ENCODE data around the gene ZNF436.

The ZNF436 gene

DNA sequence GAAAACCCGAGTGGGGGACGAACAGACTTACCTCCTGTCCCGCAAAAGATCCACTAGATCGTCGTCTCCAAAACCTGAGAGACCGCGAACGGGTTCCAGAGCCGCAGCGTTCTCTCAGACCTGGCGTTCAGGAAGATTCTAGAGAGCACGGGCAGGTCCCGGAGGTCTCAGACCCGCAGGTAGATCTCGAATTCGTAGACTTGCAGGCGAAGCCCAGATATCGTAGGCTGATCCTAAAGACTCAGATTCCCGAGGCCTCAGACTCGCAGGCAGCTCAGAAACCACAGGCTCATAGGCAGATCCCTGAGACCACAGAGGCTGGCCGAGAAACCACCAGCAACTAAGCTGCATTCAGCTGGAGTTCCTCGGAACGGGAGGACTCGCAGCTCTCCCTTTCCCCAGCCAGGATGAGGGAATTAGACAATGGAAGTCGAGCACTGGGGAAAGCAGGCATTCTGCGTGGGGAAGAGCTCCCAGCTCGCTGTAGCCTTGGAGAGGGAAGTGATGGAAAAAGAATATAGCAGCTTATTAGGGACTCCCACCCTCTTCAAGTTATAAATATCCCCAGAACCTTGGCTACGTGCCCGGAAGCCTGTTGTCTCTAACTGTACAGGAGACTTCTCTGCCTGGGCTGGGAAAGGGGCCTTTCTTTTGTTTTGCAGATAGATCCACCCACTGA lies at the start of gene ZNF436:
Gene ZNF436, minus strand, starts transcription at position 502 of the 679 bp plus-strand sequence. CDS start 1,831 bp downstream, outside the sequence.
- in situ Hi-C loops (cut with MboI; ENCODE audit: low pct_unique_long_range_greater_than_20kb, low sequenced_read_pairs, unreplicated experiment), result no loop called here
- peak; percentile 37 for DNase-seq (ENCODE audit: low spot score)

DNA sequence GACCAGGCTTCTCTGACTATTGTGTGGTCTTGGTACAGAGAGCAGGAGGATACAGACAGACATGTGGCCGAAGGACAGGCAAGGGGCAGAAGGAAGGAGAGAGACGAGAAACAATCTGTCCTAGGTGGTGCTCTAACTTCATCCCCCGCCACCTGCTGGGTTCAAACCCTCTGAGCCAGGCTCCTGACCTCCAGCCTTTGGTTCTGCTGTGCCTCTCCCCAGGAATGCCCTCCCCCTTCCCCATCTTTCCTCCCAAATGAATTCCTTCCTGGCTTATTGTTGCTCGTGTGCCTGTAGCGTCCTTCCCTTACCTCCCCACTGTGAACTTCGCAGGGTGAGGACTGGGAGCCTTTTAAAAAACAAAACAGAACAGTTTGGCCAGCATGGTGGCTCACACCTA lies 49.5 kb upstream of the ZNF436 start:
- in situ Hi-C loops (cut with MboI; ENCODE audit: low pct_unique_long_range_greater_than_20kb, low sequenced_read_pairs, unreplicated experiment), result no loop called here
- DNase-seq (ENCODE audit: low spot score), result no peak
- TF ChIP-seq, protein P1, sequence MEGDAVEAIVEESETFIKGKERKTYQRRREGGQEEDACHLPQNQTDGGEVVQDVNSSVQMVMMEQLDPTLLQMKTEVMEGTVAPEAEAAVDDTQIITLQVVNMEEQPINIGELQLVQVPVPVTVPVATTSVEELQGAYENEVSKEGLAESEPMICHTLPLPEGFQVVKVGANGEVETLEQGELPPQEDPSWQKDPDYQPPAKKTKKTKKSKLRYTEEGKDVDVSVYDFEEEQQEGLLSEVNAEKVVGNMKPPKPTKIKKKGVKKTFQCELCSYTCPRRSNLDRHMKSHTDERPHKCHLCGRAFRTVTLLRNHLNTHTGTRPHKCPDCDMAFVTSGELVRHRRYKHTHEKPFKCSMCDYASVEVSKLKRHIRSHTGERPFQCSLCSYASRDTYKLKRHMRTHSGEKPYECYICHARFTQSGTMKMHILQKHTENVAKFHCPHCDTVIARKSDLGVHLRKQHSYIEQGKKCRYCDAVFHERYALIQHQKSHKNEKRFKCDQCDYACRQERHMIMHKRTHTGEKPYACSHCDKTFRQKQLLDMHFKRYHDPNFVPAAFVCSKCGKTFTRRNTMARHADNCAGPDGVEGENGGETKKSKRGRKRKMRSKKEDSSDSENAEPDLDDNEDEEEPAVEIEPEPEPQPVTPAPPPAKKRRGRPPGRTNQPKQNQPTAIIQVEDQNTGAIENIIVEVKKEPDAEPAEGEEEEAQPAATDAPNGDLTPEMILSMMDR (IDR thresholded peaks at IDR 0.05; ENCODE audit: extremely low read depth, insufficient read depth, missing control alignments), result no peak

More for the DNA sequence above, at the start of gene ZNF436:
- TF ChIP-seq, protein P1 (IDR thresholded peaks at IDR 0.05; ENCODE audit: extremely low read depth, insufficient read depth, missing control alignments), result no peak

DNA sequence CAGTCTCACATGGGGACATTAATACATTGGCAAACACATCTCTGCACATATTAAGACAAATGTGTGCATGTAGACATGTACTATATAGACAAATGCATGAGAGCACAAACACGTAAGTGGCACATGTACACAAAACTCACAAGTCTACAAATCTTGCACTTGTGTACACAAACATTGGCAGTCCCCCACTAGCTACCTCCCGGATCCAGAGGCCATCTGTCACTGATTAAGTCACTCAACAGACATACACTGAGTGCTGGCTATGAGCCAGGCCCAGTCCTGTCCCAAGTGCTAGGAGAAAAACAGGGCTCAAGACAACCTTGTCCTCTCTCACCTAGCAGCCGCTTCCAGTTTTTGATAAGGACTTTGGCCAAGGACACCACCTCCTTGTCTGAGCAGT lies 47.9 kb upstream of the ZNF436 start:
- TF ChIP-seq, protein P1 (IDR thresholded peaks at IDR 0.05; ENCODE audit: extremely low read depth, insufficient read depth, missing control alignments), result no peak
- no peak for DNase-seq (ENCODE audit: low spot score)
- in situ Hi-C loops (cut with MboI; ENCODE audit: low pct_unique_long_range_greater_than_20kb, low sequenced_read_pairs, unreplicated experiment), result no loop called here

DNA sequence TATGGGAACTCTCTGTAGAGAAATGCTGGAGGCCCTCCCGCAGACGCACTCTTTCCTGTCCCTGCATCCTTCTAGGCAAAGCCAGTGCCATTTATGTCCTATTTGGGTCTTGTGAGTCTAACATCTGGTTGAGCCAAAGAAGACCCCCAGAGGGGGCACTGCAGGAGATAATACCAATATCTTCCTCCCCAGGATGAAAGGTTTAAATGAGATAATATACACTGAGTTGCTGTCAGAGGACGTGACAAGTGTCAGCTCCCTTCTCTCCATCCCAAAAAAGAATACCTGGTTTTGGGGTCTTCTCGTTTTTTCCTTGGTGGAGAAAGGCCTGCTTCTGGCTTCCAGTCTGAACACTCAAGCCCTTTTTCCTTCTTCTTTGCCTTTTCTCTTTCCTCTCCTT lies 47.3 kb upstream of the ZNF436 start:
- DNase-seq (ENCODE audit: low spot score), result no peak
- in situ Hi-C loops (cut with MboI; ENCODE audit: low pct_unique_long_range_greater_than_20kb, low sequenced_read_pairs, unreplicated experiment), result no loop called here
- TF ChIP-seq, protein P1 (IDR thresholded peaks at IDR 0.05; ENCODE audit: extremely low read depth, insufficient read depth, missing control alignments), result no peak

DNA sequence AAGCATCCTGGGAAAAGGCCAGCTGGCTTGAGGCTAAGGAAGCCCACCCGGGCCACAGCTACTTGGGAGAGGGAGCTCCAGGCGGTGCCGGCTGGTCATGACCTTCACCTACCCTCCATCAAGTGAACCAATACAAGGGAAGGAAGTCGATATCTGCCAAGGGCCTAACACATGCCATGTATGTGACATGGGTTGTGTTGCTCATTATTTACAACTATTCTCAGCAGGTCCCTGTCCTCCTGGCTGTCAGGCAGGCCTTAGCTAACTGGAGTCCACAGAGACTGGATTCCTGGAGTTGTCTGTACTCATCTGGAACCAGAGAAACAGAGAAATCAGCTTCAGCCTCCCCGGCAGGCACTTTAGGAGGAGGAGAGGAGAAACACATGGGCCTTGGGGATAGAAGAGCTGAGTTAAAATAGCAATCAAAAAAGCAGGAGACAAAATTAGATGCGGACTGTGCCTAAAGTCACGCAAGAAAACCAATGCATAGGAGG lies 39.2 kb upstream of the ZNF436 start:
- DNase-seq (ENCODE audit: low spot score), result no peak
- TF ChIP-seq, protein P1 (IDR thresholded peaks at IDR 0.05; ENCODE audit: extremely low read depth, insufficient read depth, missing control alignments), result no peak
- in situ Hi-C loops (cut with MboI; ENCODE audit: low pct_unique_long_range_greater_than_20kb, low sequenced_read_pairs, unreplicated experiment), result no loop called here

DNA sequence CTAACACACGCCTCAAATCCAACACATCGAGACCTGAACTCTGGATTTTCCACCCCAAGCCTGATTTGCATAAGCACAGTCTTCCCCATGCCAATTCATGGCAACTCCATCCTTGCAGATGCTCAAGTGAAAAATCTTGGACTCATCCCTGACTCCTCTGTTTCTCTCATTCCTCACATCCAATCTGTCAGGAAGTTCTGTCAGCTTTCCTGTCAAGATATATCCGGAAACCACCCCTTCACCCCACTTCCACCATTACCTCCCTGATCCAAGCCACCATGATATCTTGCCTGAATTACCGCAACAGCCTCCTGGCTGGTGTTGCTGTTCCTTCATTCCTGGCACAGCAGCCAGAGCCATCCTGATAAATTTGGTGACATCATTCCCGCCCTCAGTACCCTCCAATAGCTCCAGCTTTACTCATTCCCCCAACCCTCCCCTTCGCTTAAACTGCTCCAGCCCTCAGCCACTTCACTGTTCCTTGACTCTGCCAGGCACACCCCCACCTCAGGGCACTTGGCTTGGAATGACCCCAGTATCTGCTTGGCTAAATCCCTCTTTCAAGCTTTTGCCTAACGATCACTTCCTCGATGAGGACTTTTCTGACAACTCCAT lies 37.5 kb upstream of the ZNF436 start:
- no peak for DNase-seq (ENCODE audit: low spot score)
- in situ Hi-C loops (cut with MboI; ENCODE audit: low pct_unique_long_range_greater_than_20kb, low sequenced_read_pairs, unreplicated experiment), result no loop called here

More for the DNA sequence above, 37.5 kb upstream of the ZNF436 start:
- TF ChIP-seq, protein P1 (IDR thresholded peaks at IDR 0.05; ENCODE audit: extremely low read depth, insufficient read depth, missing control alignments), result no peak

All from GM13977 (cell line).